Colonic mucosa (tissue), 4 donors: Measurements from ENCODE around the gene RPS3. TPM values are rescaled to one million over a fixed set of nuclear protein-coding genes. Genes with fewer than 3 reads are reported as not detected.

Source experiments
- DNase-seq: peaks from one replicate; pipeline ENCODE4 v3.0.0-alpha.2; 2020
- H3K27ac ChIP-seq: fragments of 200-600 bp; one replicate; pipeline ENCODE4 v1.8.0; 2021
- H3K27me3 ChIP-seq: fragments of 200-600 bp; one replicate; pipeline ENCODE4 v1.8.0; 2021
- H3K36me3 ChIP-seq: fragments of 200-600 bp; one replicate; pipeline ENCODE4 v1.8.0; 2021
- H3K4me1 ChIP-seq: fragments of 200-600 bp; one replicate; pipeline ENCODE4 v1.8.0; 2021; ENCODE audit warnings: mild to moderate bottlenecking
- H3K4me3 ChIP-seq: fragments of 200-600 bp; one replicate; pipeline ENCODE4 v1.8.0; 2021
- H3K9ac ChIP-seq, 2 donors: one replicate each; pipeline ENCODE4 v1.7.0; 2013; ENCODE audit warnings: control low read depth in 2 of 2, low read depth in 2 of 2, low read length in 2 of 2
- H3K9me3 ChIP-seq: fragments of 200-600 bp; one replicate; pipeline ENCODE4 v1.8.0; 2021
- CTCF ChIP-seq: fragments of 200-600 bp; IDR thresholded peaks from one replicate; pipeline ENCODE4 v1.8.0; 2022; ENCODE audit warnings: antibody characterized with exemption, mild to moderate bottlenecking
- intact Hi-C: fragments of 100-400 bp; cut with DNase I; formaldehyde crosslinking; loops from one replicate; pipeline ENCODE4 v1.14.1; 2022
- total RNA-seq, 2 donors: library from RNA; stranded (reverse); fragmentation: NEBNext Ultra II Directional in 1 of 2; extraction: Animal tissue kit (Norgen Biotek cat#: 25700) in 1 of 2; gene quantifications; one replicate each; pipeline ENCODE4 v1.2.1, GENCODE V29; 2021
- donor health status: healthy.
- donor health status: DM: no; HTN: no; CAD: no.
- donor health status: DM: no; HTN: no; CAD: no.

Gene RPS3
- total RNA-seq, 2 donors from 2014 or later: 2,133 to 2,596 TPM

GRCh38 chr11:75428989-75429640, 29.8 kb downstream of the RPS3 start:
- TF ChIP-seq CTCF: no peak
- intact Hi-C loops: no loop called here
- Histone ChIP-seq H3K27me3 (peaks cover 38% of the 10 kb centered on the region), H3K4me3 (no peak overlapping the region), H3K9me3 (no peaks in the 10 kb centered on the region), H3K4me1 (peaks cover 10% of the 10 kb centered on the region), H3K36me3 (no peaks in the 10 kb centered on the region), H3K27ac (no peak overlapping the region), H3K9ac (no peak overlapping the region)
- no peak for DNase-seq

GRCh38 chr11:75429641-75429901, 30.3 kb downstream of the RPS3 start:
- Histone ChIP-seq H3K9me3 (no peaks in the 10 kb centered on the region), H3K27me3 (peaks cover 38% of the 10 kb centered on the region), H3K9ac (no peak overlapping the region), H3K4me1 (peaks cover 10% of the 10 kb centered on the region), H3K4me3 (peak overlapping the region; percentile 20), H3K36me3 (no peaks in the 10 kb centered on the region), H3K27ac (no peak overlapping the region)
- no peak for TF ChIP-seq CTCF
- DNase-seq: no peak
- intact Hi-C loops: no loop called here

DNA sequence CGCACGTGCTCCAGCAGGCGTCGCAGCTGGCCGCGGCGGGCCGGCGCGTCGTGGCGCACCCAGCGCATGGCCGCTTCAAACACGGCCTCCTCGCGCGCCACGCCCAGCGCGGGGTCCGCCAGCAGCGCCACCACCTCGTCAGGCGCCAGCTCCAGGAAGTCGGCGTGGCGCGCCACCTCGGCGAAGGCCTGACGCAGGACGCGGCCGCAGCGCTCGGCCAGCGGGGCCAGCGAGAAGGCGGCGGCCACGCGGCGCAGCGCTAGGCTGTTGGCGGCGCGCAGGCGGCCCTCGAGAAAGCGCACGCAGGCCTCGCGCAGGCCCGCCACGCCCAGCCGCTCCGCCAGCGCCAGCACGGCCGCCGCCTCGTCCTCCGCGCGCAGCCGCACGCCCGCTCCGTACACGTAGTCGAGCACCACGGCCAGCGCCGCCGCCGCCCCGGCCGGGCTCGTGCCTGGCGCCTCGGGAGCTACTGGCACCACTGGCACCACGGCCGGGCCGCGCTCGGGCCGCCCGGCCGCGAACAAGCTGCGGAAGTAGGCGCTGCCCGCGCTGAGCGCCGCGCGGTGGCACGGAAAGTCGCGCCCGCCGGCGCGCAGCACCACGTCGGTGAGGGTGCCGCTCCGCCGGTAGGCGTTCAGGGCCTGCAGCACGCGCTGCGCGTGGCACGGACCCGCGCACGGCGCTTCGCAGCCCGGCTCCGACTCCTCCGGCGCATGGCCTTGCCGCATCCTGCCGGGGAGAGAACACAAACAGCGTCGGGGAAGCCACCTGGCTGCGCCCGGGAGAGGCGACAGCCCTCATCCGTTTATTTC, 30.8 kb downstream of the RPS3 start:
- H3K36me3 ChIP-seq: no peaks in the 10 kb centered on the region
- H3K9me3 ChIP-seq: no peaks in the 10 kb centered on the region
- no peak for TF ChIP-seq CTCF
- intact Hi-C loops: no loop called here
- no peak overlapping the region for H3K27ac ChIP-seq
- peaks cover 10% of the 10 kb centered on the region for H3K4me1 ChIP-seq
- H3K4me3 ChIP-seq: peak overlapping the region; percentile 20
- DNase-seq: peak; percentile 62
- H3K27me3 ChIP-seq: peaks cover 38% of the 10 kb centered on the region
- peak overlapping the region in 1 of 2 donors; percentile 53 for H3K9ac ChIP-seq

DNA sequence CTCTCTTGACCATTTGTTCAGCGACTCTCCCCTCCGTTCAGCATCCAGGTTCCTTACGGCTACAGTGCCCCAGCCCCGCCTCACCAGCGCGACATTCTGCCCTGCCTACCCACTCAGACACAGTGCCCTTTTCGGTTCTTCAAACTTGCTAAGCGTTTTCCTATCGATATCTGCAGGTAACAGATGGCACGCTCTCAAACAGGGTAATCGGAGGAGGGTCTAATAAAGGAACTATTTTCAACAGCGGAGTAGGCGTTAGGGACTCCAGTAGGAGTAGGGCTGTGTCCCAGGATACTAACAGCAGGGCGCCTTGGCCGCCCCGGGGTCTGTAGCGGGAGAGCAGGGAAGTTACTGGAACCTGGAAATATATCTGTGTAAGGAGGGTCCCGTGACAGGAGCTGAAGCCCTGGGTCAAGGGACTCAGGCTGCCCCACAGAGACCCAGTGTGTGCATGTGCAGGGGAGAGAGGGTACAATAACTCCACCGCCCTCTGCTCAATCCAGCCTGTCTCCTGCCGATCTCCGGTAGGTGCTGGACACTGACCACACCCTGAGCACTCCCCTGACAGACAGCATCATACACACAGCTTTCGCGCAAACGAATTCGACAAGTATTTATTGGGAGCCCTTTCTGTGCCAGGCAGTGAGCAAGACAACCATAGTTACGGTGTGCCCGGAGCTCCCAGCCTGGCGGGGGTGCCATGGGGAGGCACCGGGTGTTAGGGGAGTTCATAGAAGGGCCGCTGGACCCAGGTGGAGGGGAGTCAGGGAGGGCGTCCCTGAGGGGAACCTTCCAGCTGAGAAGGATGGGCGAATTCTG, 31.6 kb downstream of the RPS3 start:
- Histone ChIP-seq H3K4me3 (peak overlapping the region; percentile 20), H3K27ac (no peak overlapping the region), H3K9me3 (no peaks in the 10 kb centered on the region), H3K36me3 (no peaks in the 10 kb centered on the region), H3K27me3 (peaks cover 38% of the 10 kb centered on the region), H3K9ac (peak overlapping the region in 1 of 2 donors; percentile 53), H3K4me1 (peaks cover 10% of the 10 kb centered on the region)
- intact Hi-C loops: no loop called here
- DNase-seq: no peak
- no peak for TF ChIP-seq CTCF
